NCI-H1417 treated with DMSO at 0.1 percent for 48 hours (cell line): ENCODE results near the gene MAEA.

Experiments
- DNase-seq: peaks from one replicate; lab custom pipeline; 2025; lab: John Stamatoyannopoulos, UW

The MAEA gene

DNA sequence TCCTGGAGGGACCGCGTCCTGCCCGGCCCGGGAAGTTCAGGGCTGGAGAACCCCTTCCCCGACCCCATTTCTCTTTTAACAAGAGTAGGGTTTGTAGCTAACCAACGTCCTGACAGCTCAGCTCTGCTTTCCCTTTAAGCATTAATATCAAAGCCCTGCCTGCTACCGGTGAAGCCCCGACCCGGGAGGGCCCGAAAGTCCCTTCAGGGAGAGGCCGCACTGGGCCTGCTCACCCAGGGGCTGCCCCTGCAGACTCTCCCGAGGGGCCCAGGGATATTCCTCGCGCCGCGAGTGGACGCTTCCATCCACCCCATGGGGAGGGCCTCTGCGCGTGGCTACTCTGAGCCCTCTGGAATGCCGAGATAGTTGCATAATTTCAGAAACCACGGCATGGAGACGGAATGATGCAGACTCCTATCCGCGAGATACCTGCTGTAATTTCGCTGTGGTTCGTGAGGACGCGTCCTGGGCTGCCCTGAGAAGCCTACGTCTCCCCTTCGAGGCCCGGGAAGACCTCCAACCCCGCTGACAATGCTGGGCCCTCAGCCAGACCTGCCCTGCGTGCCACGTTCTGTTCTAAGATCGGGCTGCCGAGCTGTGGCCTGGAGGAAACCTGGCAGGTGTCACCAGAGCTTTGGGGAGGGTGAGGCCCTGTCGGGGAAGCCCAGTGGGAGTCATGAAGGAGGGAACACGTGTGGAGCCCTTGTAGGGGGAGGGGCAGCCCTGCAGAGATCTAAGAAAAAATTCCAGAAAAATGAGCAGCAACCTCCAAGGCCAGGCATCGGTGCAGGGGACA, 39.8 kb upstream of the MAEA start:
- DNase-seq, result no peak

DNA sequence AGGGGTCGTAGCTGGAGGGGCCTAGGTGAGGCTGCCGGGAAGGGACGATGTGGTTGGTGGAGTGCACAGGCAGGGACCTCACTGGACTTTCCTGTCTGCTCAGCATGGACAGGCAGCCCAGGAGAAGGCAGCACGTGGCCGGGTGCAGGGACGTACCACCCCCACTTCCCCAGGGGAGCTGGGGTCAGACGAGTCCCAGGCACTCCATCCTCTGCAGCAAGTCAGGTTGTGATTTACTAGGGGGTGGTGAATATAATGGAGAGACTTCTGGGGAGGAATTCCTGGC, 39.2 kb upstream of the MAEA start:
- no peak for DNase-seq

DNA sequence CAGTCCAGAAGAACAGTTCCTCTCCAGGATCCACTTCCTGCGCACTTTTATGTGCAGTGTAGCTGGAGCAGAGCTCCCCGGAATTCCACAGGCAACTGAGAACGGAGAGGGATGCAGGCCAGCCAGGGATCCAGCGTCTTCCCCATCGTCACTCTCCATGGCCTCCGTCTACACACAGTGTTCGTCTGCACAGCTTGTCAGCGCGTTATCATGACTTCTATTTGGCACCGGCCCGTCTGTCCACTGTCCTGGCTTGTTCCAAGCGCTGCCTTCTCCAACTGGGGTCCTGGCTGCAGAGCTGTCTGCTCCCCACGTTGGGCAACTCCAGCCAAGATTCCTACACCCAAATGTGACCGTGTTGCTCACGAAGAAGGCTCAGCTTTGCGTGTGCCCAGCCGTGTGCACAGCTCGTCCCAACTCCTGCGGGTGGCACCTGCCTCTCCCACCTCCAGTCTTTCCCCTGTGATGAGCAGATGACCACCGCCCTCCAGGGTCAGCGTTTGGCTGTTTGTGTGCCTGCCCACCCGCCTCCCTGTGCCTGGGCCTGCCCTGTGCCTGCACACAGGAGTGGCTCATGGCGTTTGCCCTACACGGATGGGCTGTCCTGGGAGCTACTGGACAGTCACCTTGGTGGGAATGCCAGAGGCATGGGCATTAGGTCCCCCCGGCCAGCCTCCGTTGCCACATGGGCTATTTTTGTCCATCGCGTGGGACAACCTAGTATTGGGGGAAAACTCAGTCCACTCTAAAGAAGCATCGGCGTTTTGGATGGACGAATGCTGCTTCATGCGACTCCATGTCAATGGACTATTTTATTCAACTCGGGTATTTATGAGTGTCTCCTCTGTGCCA, 38.5 kb upstream of the MAEA start:
- no peak for DNase-seq

DNA sequence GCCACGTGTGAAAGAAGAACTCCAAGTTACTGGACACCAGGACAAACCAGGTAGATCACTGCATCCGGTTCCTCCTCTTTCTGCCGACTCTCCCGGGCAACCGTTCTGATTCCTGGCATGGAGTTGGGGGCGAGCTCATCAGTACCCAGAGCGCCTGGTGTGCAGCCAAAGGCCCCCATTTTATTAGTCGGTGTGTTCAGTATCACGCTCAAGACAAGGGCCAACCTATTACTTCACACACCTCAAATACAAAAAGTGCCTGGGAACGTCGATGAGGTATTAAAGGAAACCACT, 38.0 kb upstream of the MAEA start:
- no peak for DNase-seq

DNA sequence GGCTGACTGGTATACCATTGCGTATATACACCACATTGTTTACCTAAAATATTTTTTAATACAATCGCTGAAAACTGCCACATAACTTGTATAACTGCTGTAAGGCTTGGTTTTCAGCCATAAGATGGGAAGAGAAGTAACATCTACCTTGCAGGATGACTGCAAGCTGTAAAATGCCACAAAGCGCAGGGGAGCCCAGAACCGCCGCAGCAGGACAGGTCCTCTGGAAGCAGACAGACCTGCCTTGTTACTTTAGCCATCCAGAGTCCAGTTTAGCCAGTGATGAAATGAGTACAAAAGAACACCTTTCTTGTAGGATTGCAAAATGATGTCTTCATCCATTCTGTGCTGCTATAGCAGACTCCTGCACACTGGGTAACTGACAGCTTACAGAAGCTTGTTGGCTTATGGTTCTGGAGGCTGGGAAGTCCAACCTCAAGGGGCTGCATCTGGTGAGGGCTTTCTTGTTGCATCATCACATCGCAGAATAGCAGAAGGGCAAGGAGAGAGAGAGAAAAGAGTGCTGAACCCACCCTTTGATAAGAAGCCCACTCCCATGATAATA, 36.7 kb upstream of the MAEA start:
- no peak for DNase-seq

DNA sequence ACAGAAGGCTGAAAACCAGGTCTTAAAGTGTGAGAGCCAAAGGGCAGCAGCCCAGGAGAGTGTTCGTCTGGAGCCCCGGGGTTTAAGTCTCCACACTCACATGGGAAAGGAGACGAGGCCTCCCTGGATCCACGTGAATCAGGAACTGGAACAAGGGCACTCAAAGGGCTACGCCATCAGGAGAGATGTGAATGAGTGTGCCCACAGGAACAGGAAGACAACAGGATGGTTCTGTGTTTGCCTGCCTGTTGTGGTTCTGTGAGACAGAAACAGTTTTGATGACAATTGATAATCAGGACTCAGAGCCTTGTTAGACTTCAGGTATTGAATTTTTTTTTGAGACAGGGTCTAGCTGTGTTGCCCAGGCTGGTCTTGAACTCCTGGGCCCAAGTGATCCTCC, 35.9 kb upstream of the MAEA start:
- no peak for DNase-seq

DNA sequence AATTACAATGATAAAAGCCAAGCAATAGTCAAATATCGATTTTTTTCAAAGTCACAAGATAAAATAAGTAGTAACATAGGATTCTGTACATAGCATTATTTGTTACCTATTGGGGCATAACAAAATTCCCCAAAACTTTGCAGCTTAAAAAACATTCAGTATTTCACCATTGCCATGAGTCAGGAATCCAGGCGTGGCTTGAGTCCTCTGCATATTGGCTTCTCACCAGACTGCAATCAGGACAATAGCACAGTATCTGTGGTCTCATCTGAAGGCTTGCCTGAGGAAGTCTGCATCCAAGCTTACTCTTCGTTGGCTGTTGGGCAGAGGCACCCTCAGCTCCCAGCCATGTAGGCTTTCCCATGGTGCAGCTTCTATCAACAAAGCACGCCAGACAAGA, 34.5 kb upstream of the MAEA start:
- DNase-seq, result no peak

DNA sequence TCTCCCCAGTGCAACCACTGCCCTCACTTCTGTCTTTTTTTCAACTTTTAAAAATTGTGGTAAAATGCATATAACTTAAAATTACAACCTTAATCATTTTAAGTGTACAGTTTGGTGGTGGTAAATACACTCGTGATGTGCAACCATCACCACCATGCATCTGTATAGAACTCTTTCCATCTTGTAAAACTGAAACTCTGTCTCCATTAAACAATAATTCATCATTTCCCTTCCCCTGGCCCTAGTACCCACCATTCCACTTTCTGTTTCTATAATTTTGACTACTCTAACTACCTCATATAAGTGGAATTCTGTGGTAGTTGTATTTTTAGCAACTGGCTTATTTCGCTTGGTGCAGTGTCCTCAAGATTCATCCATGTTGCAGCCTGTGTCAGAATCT, 34.0 kb upstream of the MAEA start:
- no peak for DNase-seq

DNA sequence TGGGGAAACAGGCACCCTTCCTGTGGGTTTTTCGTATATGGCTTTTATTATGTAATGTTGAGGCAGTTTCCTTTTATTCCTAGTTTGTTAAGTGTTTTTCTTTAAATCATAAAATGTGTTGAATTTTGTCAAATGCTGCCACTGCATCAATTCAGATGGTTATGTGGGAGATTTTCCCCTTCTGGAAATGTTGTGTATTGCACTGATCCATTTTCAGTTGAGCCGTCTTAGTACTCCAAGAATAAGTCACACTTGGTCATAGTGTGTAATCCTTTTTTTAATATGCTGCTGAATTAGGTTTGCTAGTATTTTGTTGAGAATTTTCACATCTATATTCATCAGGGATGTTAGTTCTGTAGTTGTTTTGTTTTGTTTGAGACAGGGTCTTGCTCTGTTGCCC, 31.2 kb upstream of the MAEA start:
- DNase-seq, result no peak

DNA sequence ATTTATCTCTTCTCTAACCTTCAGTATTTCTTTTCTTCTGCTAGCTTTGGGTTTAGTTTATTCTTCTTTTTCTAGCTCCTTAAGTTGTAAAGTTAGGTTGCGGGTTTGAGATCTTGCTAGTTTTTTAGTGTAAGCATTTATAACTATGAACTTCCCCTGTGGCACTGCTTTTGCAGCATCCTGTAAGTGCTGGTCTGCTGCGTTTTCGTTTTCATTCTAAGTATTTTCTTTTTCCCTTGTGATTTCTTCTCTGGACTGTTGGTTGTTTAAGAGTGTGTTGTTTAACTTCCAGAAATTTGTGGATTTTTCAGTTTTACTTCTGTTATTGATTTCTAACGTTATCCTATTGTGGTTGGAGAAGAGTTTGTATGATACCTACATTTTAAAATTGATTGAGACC, 29.7 kb upstream of the MAEA start:
- no peak for DNase-seq

DNA sequence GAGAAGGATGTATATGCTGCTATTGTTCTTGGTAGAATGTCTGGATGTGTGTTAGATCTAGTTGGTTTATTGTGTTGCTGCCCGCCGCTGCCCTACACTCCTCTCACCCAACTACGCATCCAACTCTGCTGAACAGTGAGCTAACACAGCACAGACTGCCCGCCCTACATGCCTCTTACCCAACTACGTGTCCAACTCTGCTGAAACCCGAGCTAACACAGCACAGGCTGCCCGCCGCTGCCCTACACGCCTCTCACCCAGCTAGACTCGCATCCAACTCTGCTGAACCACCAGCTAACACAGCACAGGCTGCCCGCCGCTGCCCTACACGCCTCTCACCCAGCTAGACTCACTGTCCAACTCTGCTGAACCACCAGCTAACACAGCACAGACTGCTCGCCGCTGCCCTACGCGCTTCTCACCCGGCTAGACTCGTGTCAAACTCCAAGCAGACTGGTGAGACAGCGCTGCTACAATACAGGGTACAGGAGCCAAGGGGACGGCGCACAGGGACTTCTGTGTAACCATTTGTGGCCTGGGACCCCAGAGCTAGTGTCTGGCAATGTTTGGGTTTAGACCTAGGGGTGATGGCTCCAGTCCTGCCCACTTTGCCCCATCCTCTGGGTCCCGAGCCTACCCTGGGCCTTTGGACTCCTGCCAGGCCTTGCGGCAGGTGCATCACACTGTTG, 29.1 kb upstream of the MAEA start:
- no peak for DNase-seq

DNA sequence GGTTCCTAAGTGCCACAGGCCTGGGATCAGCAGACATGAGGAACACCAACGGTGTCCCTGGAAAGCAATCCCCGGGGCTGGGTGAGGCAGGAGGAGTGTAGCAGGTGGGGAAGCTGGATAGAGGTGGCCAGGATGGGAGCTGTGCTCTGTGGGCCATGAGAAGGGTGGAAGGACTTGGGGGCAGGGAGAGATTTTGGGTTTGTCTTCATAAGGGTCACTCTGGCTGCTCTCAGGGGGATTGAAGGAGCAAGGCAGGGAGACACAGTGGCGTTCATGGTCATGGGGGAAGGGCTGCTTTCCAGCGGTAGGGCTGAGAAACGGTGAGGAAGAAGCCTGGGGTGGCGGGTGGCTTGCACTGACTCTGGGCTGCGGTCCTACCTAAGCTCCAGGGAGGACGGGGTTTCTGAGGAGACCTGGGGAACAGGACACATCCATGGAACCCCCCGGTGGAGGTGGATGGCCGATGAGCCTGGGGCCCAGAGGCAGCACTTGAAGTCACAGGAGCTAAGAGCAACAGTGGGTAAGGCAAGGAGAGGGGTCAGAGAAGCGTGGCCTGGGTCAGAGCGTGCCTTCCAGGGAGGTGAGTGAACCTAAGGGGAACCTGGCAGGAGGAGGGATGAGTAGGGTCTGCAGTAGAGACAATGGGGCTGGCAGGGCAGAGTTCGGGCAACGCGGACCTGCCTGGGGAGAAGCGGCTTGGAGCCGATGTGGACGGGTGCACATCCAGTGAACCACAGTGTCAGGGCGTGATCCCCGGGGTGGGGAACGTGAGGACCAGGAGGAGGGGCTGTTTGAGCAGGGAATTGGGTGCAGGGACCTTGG, 28.4 kb upstream of the MAEA start:
- DNase-seq, result no peak

DNA sequence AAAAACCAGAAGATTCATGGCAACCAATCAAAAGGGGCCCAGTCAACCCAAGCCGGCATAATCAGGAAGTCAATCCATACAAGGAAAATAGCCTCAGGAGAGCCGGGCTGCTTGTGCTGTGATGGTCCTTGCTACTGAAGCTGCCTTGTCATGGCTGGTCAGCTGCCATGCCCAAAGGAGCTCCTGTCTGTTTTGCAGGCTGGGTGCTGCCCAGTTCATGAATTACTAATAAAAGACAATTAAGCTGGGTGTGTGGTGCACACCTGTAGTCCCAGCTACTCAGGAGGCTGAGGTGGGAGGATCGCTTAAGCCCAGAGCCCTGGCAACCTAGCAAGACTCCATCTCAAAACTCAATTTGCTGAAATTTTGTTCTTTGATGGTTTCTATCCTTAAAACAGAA, 24.7 kb upstream of the MAEA start:
- no peak for DNase-seq

DNA sequence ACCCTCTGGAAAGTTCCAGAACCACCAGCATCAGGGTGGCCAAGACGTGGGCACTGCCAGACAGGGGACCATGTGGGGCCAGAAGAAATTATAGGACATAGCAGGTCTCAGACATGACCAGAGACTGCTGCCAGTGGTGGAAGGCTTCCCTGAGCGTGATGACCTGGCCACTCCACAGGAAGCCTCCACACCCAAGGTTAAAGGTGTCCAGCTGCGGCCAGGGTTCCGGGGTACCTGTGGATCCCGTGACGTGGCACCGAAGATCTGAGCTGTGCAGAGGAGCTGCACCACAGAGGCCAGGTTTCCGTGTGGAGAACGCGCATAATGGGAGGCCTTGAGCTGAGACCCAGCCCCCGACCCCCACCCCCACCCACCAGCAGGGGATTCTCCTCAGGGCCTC, 24.3 kb upstream of the MAEA start:
- no peak for DNase-seq

DNA sequence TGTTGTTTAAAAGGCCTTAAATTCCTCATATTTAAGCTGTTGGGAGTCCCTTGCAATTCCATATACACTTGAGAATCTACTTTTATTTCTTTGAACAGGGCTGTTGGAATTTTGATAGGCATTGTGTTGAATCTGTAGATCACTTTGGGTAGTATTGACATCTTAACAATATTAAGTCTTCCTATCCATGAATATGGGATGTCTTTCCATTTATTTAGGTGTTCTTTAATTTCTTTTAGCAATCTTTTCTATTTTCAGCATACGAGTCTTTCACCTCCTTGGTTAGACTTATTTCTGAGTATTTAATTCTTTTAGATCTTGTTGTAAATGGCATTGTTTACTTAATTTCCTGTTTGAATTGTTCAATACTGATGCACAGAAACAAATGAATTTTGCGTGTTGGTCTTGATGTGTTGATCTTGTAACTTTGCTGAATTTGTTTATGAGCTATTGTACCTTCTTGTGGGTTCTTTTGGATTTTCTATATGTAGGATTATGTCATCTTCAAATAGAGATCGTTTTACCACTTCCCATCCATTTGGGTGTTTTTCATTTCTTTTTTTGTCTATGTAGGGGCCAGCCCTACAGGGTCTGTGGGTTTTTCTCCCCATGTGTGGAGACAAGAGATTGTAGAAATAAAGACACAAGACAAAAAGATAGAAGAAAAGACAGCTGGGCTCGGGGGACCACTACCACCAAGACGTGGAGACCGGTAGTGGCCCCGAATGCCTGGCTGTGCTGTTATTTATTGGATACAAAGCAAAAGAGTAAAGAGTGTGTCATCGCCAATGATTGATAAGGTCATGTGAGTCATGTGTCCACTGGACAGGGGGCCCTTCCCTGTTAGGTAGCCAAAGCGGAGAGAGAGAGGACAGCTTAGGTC, 22.6 kb upstream of the MAEA start:
- DNase-seq, result no peak

DNA sequence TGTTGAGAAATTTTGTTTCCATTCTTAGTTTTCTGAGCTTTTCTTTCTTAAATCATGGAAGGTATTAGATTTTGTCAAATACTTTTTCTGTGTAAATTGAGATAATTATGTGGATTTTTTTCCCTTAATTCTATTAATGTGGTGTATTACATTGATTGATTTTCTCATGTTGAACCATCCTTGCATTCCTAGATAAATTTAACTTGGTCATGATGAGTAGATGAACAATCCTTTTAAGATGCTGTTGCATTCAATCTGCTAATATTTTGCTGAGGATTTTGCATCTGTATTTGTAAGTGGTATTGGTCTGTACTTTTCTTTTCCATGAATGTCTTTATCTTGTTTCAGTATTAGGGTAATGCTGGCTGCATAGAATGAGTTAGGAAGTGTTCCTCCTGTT, 20.5 kb upstream of the MAEA start:
- no peak for DNase-seq

DNA sequence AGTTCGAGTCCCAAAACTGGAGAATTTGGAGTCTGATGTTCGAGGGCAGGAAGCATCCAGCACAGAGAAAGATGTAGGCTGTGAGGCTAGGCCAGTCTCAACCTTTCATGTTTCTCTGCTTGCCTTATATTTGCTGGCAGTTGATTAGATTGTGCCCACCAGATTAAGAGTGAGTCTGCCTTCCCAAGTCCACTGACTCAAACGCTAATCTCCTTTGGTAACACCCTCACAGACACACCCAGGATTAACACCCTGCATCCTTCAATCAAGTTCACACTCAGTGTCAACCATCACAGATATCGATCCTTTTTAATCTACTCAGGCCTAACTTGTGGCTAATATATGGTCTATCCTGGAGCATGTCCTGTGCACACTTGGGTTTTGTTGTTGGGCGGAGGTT, 18.0 kb upstream of the MAEA start:
- DNase-seq, result no peak

DNA sequence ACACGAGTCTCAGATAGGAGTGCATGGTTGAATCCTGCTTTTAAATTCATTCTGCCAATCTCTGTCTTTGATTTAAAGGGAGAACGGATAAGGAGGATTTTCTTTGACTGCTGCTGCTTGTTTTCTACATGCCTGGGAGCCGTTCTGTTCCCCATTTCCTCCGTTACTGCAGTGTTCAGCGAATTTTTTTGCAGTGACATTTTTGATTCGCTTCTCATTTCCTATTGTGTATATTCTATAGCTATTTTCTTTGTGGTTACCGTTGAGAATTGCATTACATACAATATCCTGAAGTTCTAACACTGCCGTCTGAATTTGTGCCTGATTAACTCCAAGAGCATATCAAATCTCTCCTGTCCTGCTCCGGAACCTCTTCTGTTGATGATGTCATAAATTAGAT, 14.8 kb upstream of the MAEA start:
- no peak for DNase-seq

DNA sequence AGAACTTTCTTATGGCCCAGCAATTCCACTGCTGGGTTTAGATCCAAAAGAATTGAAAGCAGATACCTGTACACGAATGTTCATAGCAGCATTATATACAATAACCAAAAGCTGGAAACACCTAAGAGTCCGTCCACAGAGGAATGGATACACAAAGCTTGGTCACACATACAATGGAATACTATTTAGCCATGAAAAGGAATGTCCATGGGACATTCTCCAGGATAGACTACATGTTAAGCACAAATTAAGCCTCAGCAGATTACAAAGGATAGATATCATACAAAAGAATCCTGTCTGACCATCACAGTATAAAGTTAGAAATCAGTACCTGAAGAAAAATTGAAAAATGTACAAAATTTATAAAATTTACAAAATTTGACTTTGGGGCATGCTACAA, 12.7 kb upstream of the MAEA start:
- no peak for DNase-seq

DNA sequence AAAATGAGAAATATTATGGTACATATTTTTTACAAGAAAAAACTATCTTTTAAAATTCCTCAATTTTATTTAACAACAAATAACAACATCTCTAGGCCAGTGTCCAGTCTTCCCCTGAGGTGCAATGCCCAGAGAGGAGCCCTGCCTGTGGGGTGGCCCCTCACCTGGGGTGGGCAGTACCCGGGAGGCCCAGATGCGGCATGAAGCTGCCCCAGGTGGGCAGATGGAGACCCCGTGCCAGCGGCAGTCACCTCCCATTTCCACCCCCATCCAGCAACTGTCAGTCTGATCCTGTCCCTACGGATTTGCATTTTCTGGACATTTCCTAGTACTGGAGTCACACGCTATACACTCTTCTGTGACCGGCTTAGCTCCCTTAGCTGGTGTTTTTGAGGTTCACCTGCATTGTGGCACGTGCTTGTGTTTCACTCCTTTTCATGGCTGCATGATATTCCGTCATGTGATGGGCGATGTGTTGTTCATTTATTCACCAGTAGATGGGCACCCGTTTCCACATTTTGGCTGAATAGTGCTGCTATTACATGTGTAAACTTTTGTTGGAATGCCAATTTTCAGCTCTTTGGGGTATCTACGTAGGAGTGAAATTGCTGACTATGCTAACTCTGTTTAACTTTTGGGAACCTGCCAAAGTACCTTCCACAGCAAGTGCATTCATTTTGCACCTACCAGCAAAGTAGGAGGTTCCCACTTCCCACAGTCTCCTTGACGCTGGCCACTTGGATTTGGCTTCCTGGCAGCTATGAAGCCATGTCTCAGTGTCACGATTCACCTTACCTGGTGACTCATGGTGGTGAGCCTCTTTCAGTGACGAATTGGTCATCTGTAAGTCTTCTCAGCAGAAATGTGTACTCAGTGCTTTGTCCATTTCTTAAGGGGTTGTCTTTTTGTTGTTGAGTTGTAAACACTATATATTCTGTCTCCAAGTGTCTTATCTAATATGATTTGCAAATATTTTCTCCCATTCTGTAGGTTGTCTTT, 11.7 kb upstream of the MAEA start:
- no peak for DNase-seq
